Esophagus mucosa (tissue), 1 donor: ENCODE data around the gene RPA4. TPM values are rescaled to one million over a fixed set of nuclear protein-coding genes. Genes with fewer than 3 reads are reported as not detected.

Source experiments
- total RNA-seq: library from RNA; stranded (reverse); gene quantifications from one replicate; pipeline ENCODE4 v1.2.4, GENCODE V29; 2023
- donor health status: DM: yes; HTN: yes; CAD: no.

RPA4 gene
- total RNA-seq, 1 donor from 2014 or later, result 0.64 TPM

Other genes with a start within 250 kb of the RPA4 start
- 8.9 TPM for gene DIAPH2, start 199.1 kb upstream of the RPA4 start, total RNA-seq